Activated T-cell treated with anti-CD3 and anti-CD28 coated beads for 48 hours (primary cell): ENCODE data around the gene MEGF6.

Source experiments
- DNase-seq: peaks from one replicate; pipeline ENCODE4 v3.0.0-alpha.2; 2020; ENCODE audit warnings: low read depth

MEGF6 gene

GRCh38 chr1:3540876-3541275 lies 70.4 kb downstream of the MEGF6 start:
- DNase-seq: no peak

GRCh38 chr1:3539707-3540425 lies 71.4 kb downstream of the MEGF6 start:
- DNase-seq: no peak

GRCh38 chr1:3537359-3537758 lies 73.9 kb downstream of the MEGF6 start:
- no peak for DNase-seq

GRCh38 chr1:3536420-3537195 lies 74.7 kb downstream of the MEGF6 start:
- no peak for DNase-seq

GRCh38 chr1:3535732-3536131 lies 75.6 kb downstream of the MEGF6 start:
- DNase-seq: no peak

GRCh38 chr1:3534803-3535637 lies 76.3 kb downstream of the MEGF6 start:
- no peak for DNase-seq

GRCh38 chr1:3533067-3534048 lies 78.0 kb downstream of the MEGF6 start:
- DNase-seq: no peak

- no peak for DNase-seq
These were observed 79.4 kb downstream of the MEGF6 start for GRCh38 chr1:3531928-3532327.

- DNase-seq: peak; percentile 78
These were observed 80.1 kb downstream of the MEGF6 start for GRCh38 chr1:3530926-3531818.

- DNase-seq: no peak
These were observed 81.0 kb downstream of the MEGF6 start for GRCh38 chr1:3530086-3530925.

- DNase-seq: no peak
These were observed 82.1 kb downstream of the MEGF6 start for GRCh38 chr1:3529099-3529729.

GRCh38 chr1:3527774-3528173 lies 83.5 kb downstream of the MEGF6 start:
- no peak for DNase-seq

GRCh38 chr1:3525551-3526482 lies 85.5 kb downstream of the MEGF6 start:
- DNase-seq: no peak

GRCh38 chr1:3524556-3525203 lies 86.6 kb downstream of the MEGF6 start:
- no peak for DNase-seq

GRCh38 chr1:3523980-3524379 lies 87.3 kb downstream of the MEGF6 start:
- no peak for DNase-seq

- no peak for DNase-seq
These were observed 88.6 kb downstream of the MEGF6 start for GRCh38 chr1:3522564-3523265.

- no peak for DNase-seq
These were observed 89.2 kb downstream of the MEGF6 start for GRCh38 chr1:3522112-3522511.
